Measurements from ENCODE around the gene AMDHD2.

GRCh38 chr16:2499890-2500429, 20.2 kb upstream of the AMDHD2 start:
- TF ChIP-seq CTCF (conservative IDR thresholded peaks at IDR 0.05; ENCODE audit: low read length) (no peak), EZH2phosphoT487 (IDR thresholded peaks at IDR 0.05; ENCODE audit: borderline replicate concordance) (no peak)
